Ovary (tissue), 9 donors: ENCODE data around the gene AFF4. TPM values are rescaled to one million over a fixed set of nuclear protein-coding genes. Genes with fewer than 3 reads are reported as not detected.
A peak's percentile ranks its signal among the peaks of the same experiment; 100 is the strongest.

ENCODE experiments used
- DNase-seq, 5 donors: peaks; one replicate each; pipeline ENCODE4 v3.0.0-alpha.2; 2019 to 2020
- H3K27ac ChIP-seq, 2 donors: fragments of 200-600 bp; one replicate each; pipeline versions ENCODE4 v1.5.1 to v1.8.0; 2019 to 2022
- H3K27me3 ChIP-seq: fragments of 200-600 bp; one replicate; pipeline ENCODE4 v1.8.0; 2022
- H3K36me3 ChIP-seq: fragments of 200-600 bp; sonication (generic); one replicate; pipeline ENCODE4 v1.5.1; 2019
- H3K4me1 ChIP-seq: one replicate; pipeline ENCODE4 v1.8.1; 2013; ENCODE audit warnings: mild to moderate bottlenecking, moderate library complexity; ENCODE audit not compliant: insufficient read depth
- H3K4me3 ChIP-seq: fragments of 200-600 bp; sonication (generic); one replicate; pipeline ENCODE4 v1.5.1; 2017
- H3K9me3 ChIP-seq, 2 donors: fragments of 200-600 bp in 1 of 2; sonication (generic) in 1 of 2; one replicate each; pipeline versions ENCODE4 v1.5.1 to v1.8.1; 2013 to 2019; ENCODE audit warnings: mild to moderate bottlenecking in 1 of 2, moderate library complexity in 1 of 2
- CTCF ChIP-seq, 3 donors: fragments of 450-650 bp in 2 of 3; fragments of 200-600 bp in 1 of 3; IDR thresholded peaks; one replicate each; pipeline versions ENCODE4 v1.5.1 to v1.8.0; 2016 to 2022; ENCODE audit warnings: antibody characterized with exemption in 3 of 3, mild to moderate bottlenecking in 1 of 3
- EP300 ChIP-seq: sonication (generic); formaldehyde crosslinking; IDR thresholded peaks from one replicate; pipeline ENCODE4 v1.6.1; 2017; ENCODE audit warnings: antibody characterized with exemption
- POLR2A ChIP-seq: fragments of 450-650 bp; IDR thresholded peaks from one replicate; pipeline ENCODE4 v1.6.1; 2017; ENCODE audit warnings: antibody characterized with exemption, mild to moderate bottlenecking, moderate library complexity
- WGBS, 3 donors: extraction: QIAGEN DNeasy Blood & Tissue Kit in 1 of 3; methylation state at CpG; one replicate each; pipeline versions ENCODE4 v1.1.5 to v1.1.7; 2013 to 2017; 5-methylcytosine and 5-hydroxymethylcytosine counted together
- intact Hi-C, 4 donors: fragments of 100-400 bp; cut with DNase I; formaldehyde crosslinking; loops; one replicate each; pipeline versions ENCODE4 v1.11.0 to v1.15.1; 2022 to 2023
- polyA plus RNA-seq, 2 donors: library from polyadenylated mRNA; stranded (reverse); fragments of 200-250 nt in 1 of 2; fragments of 350-450 nt in 1 of 2; fragmentation: Illumina TruSeq in 1 of 2; extraction: RNeasy Lipid Tissue Mini Kit (QIAGEN cat#74804) in 1 of 2; gene quantifications; one replicate each; pipeline ENCODE4 v1.2.3, GENCODE V29; 2013 to 2014
- small RNA-seq: library from RNA; depleted of rRNA; stranded (forward); fragments of <200 nt; gene quantifications from one replicate; pipeline ENCODE3, GENCODE V24; 2016
- total RNA-seq, 7 donors: library from RNA; depleted of rRNA in 2 of 7; stranded (reverse); fragments of >200 nt in 2 of 7; fragmentation: NEBNext Ultra II Directional in 3 of 7; extraction: Animal tissue kit (Norgen Biotek cat#: 25700) in 3 of 7; gene quantifications; one replicate each; pipeline versions ENCODE4 v1.1.0 to v1.2.4, GENCODE V29; 2016 to 2023
- donor health status: DM: no; HTN: no; CAD: no; lungs with moderate emphysema.
- donor health status: DM: no; HTN: no; CAD: no.
- donor health status: Bipolar disorder and iron deficiency.
- donor health status: DM: yes; HTN: yes; CAD: no.
- donor health status: DM: no; HTN: no; CAD: no.
- donor health status: DM: yes; HTN: yes; CAD: no.

Gene AFF4
- total and polyA plus RNA-seq, 9 donors: 19.5 to 114 (median 70.5) TPM

GRCh38 chr5:132827943-132828673 is 135.3 kb downstream of the AFF4 start:
- Histone ChIP-seq H3K4me3 (no peak overlapping the region), H3K36me3 (no peaks in the 10 kb centered on the region), H3K4me1 (peaks cover 6% of the 10 kb centered on the region), H3K9me3 (no peaks in the 10 kb centered on the region), H3K27me3 (no peaks in the 10 kb centered on the region), H3K27ac (no peak overlapping the region)
- WGBS, 3 donors: 93 to 97% (median 97%) methylated on average over 4 of the region's 4 CpGs
- DNase-seq: no peak
- TF ChIP-seq EP300 (no peak), CTCF (IDR thresholded peaks at IDR 0.05) (no peak), POLR2A (no peak)
- intact Hi-C loops: loop anchor here in 2 of 4 donors (10.0 kb wide), 1 partner anchor 443 kb away; no protein-coding TSS in a partner anchor

- H3K4me3 ChIP-seq: no peak overlapping the region
- H3K27ac ChIP-seq: no peak overlapping the region
- WGBS, 3 donors: 71 to 80% (median 75%) methylated on average over 6 of the region's 6 CpGs
- intact Hi-C loops: loop anchor here in 2 of 4 donors (10.0 kb wide), 1 partner anchor 442 kb away; no protein-coding TSS in a partner anchor
- H3K36me3 ChIP-seq: no peaks in the 10 kb centered on the region
- TF ChIP-seq CTCF (IDR thresholded peaks at IDR 0.05) (no peak), POLR2A (no peak), EP300 (no peak)
- H3K9me3 ChIP-seq: no peaks in the 10 kb centered on the region
- no peak for DNase-seq
- no peaks in the 10 kb centered on the region for H3K27me3 ChIP-seq
- peaks cover 8% of the 10 kb centered on the region for H3K4me1 ChIP-seq
These were observed 136.9 kb downstream of the AFF4 start for GRCh38 chr5:132826424-132827082.

GRCh38 chr5:132825834-132826391 is 137.5 kb downstream of the AFF4 start:
- TF ChIP-seq POLR2A (no peak), CTCF (IDR thresholded peaks at IDR 0.05) (no peak), EP300 (no peak)
- H3K4me1 ChIP-seq: peaks cover 8% of the 10 kb centered on the region
- no peaks in the 10 kb centered on the region for H3K9me3 ChIP-seq
- H3K4me3 ChIP-seq: no peak overlapping the region
- no peaks in the 10 kb centered on the region for H3K27me3 ChIP-seq
- H3K36me3 ChIP-seq: no peaks in the 10 kb centered on the region
- H3K27ac ChIP-seq: no peak overlapping the region
- peak in 1 of 5 donors; percentile 23 for DNase-seq
- WGBS, 3 donors: 56 to 87% (median 75%) methylated on average over 43 of the region's 43 CpGs
- intact Hi-C loops: loop anchor here in 2 of 4 donors (10.0 kb wide), 1 partner anchor 441 kb away; no protein-coding TSS in a partner anchor

Small RNAs within 50 kb of the gene (small RNA-seq; reads per million reads assigned to genes)
- not detected for gene AC113410.1
- gene ATP6V0E1P1: not detected
- not detected for gene RF00019
- gene RNA5SP192: not detected

Other genes with a start within 250 kb of the AFF4 start
- gene KIF3A, start 226.1 kb downstream of the AFF4 start, total RNA-seq: 10 to 100 TPM in 4 of 7 donors, 1 to 10 TPM in 3; 8.0 to 13.0 (median 11.3) TPM
- gene KIF3A, start 226.1 kb downstream of the AFF4 start, polyA plus RNA-seq: 1 to 10 TPM; 4.2 to 9.0 TPM
- 1 to 10 TPM in 1 of 7 donors, under 1 TPM in 1, not detected in 5; 0.10 to 1.4 TPM for gene CCNI2, start 216.2 kb downstream of the AFF4 start, total RNA-seq
- under 1 TPM; 0.32 to 0.67 TPM for gene CCNI2, start 216.2 kb downstream of the AFF4 start, polyA plus RNA-seq
- 10 to 100 TPM; 18.7 to 54.5 (median 40.3) TPM for gene SEPTIN8, start 186.4 kb downstream of the AFF4 start, total RNA-seq
- gene SEPTIN8, start 186.4 kb downstream of the AFF4 start, polyA plus RNA-seq: 10 to 100 TPM; 23.5 to 36.8 TPM
- gene SOWAHA, start 150.3 kb downstream of the AFF4 start, total RNA-seq: 1 to 10 TPM in 1 of 7 donors, under 1 TPM in 5, not detected in 1; 0.23 to 2.2 (median 0.64) TPM
- under 1 TPM; 0.05 to 0.07 TPM for gene SOWAHA, start 150.3 kb downstream of the AFF4 start, polyA plus RNA-seq
- gene SHROOM1, start 133.0 kb downstream of the AFF4 start, total RNA-seq: 10 to 100 TPM in 3 of 7 donors, 1 to 10 TPM in 4; 3.8 to 22.4 (median 8.9) TPM
- gene SHROOM1, start 133.0 kb downstream of the AFF4 start, polyA plus RNA-seq: 1 to 10 TPM; 4.1 to 5.9 TPM
- under 1 TPM in 5 of 7 donors, not detected in 2; 0.20 to 0.31 (median 0.27) TPM for gene GDF9, start 97.2 kb downstream of the AFF4 start, total RNA-seq
- under 1 TPM; 0.60 to 0.93 TPM for gene GDF9, start 97.2 kb downstream of the AFF4 start, polyA plus RNA-seq
- gene UQCRQ, start 97.0 kb downstream of the AFF4 start, total RNA-seq: 100 to 1,000 TPM in 6 of 7 donors, 10 to 100 TPM in 1; 91.4 to 231 (median 222) TPM
- gene UQCRQ, start 97.0 kb downstream of the AFF4 start, polyA plus RNA-seq: 100 to 1,000 TPM; 136 to 220 TPM
- gene LEAP2, start 90.0 kb downstream of the AFF4 start, total RNA-seq: 1 to 10 TPM; 1.0 to 2.2 (median 1.3) TPM
- gene LEAP2, start 90.0 kb downstream of the AFF4 start, polyA plus RNA-seq: 1 to 10 TPM in 1 of 2 donors, under 1 TPM in 1; 0.64 to 1.3 TPM
- 10 to 100 TPM; 14.0 to 19.3 (median 17.3) TPM for gene ZCCHC10, start 62.9 kb upstream of the AFF4 start, total RNA-seq
- gene ZCCHC10, start 62.9 kb upstream of the AFF4 start, polyA plus RNA-seq: 10 to 100 TPM; 13.4 to 14.5 TPM
- 10 to 100 TPM; 25.0 to 82.3 (median 61.1) TPM for gene HSPA4, start 88.4 kb upstream of the AFF4 start, total RNA-seq
- 10 to 100 TPM; 18.8 to 86.3 TPM for gene HSPA4, start 88.4 kb upstream of the AFF4 start, polyA plus RNA-seq